Panc1 (cell line): ENCODE measurements around the gene FDPS. TPM values are rescaled to one million over a fixed set of nuclear protein-coding genes. Genes with fewer than 3 reads are reported as not detected.

Experiments
- ATAC-seq: fragments of 200-7000 bp; cut with Tn5 transposase; 2 replicates; pipeline ENCODE4 v1.9.1; 2020; ENCODE audit warnings: mild to moderate bottlenecking, moderate library complexity
- BruUV-seq: library from RNA; stranded (reverse); fragments of 400-500 nt; replicated peaks from 2 replicates; lab custom pipeline; 2021; lab: Mats Ljungman, UMichigan
- CTCF ChIA-PET: fragments of 300-600 bp; sonication (Branson Sonifier 250); formaldehyde crosslinking; loops from one replicate; lab custom pipeline; 2022; ENCODE audit warnings: antibody characterized with exemption; lab: Charles Lee
- POLR2A ChIA-PET: fragments of 300-600 bp; sonication (Branson Sonifier 250); formaldehyde crosslinking; loops from one replicate; lab custom pipeline; 2022; ENCODE audit warnings: antibody characterized with exemption; lab: Charles Lee
- DNase-seq: peaks from one replicate; pipeline ENCODE4 v3.0.0-alpha.2; 2010; ENCODE audit warnings: low read depth, low spot score
- H3K27ac ChIP-seq: 2 replicates; pipeline ENCODE4 v1.5.1; 2011; ENCODE audit warnings: mild to moderate bottlenecking, low read length, inconsistent platforms
- H3K27me3 ChIP-seq: fragments of 200-500 bp; sonication (Bioruptor generic); 2 replicates; pipeline ENCODE4 v1.6.0; 2014; ENCODE audit warnings: low read length, inconsistent platforms; ENCODE audit not compliant: control insufficient read depth, insufficient read depth
- H3K36me3 ChIP-seq: fragments of 200-500 bp; sonication (Bioruptor generic); 2 replicates; pipeline ENCODE4 v1.5.1; 2014; ENCODE audit warnings: inconsistent platforms, mild to moderate bottlenecking, low read length, moderate library complexity; ENCODE audit not compliant: control insufficient read depth, insufficient read depth
- H3K4me1 ChIP-seq: 2 replicates; pipeline ENCODE4 v1.5.1; 2011; ENCODE audit warnings: inconsistent platforms, mild to moderate bottlenecking, low read length, moderate library complexity; ENCODE audit not compliant: control insufficient read depth, insufficient read depth
- H3K4me3 ChIP-seq, 2 experiments: 2 replicates each; pipeline ENCODE4 v1.5.1; 2011 to 2012; ENCODE audit warnings: low read depth in 2 of 2, low read length in 2 of 2, mild to moderate bottlenecking in 2 of 2, inconsistent platforms in 1 of 2, moderate library complexity in 1 of 2
- H3K9me3 ChIP-seq: fragments of 200-500 bp; sonication (Bioruptor generic); 2 replicates; pipeline ENCODE4 v1.5.1; 2014; ENCODE audit warnings: low read depth, mild to moderate bottlenecking, inconsistent platforms, low read length, moderate library complexity; ENCODE audit not compliant: control insufficient read depth, insufficient read depth
- POLR2AphosphoS5 ChIP-seq: IDR thresholded peaks from 2 replicates; pipeline ENCODE4 v1.6.1; 2012; ENCODE audit warnings: mild to moderate bottlenecking, low read depth, low read length, moderate library complexity
- SIN3A ChIP-seq: IDR thresholded peaks from 2 replicates; pipeline ENCODE4 v1.6.1; 2012; ENCODE audit warnings: low read depth, mild to moderate bottlenecking, low read length, moderate library complexity, borderline replicate concordance; ENCODE audit not compliant: insufficient read depth
- TCF7L2 ChIP-seq: IDR thresholded peaks from 2 replicates; pipeline ENCODE4 v1.6.1; 2011; ENCODE audit warnings: mild to moderate bottlenecking, low read depth, low read length, inconsistent platforms
- in situ Hi-C: cut with HindIII; loops from 2 replicates; pipeline ENCODE4 v1.10.0; 2016; ENCODE audit warnings: low sequenced_read_pairs, low pct_unique_long_range_greater_than_20kb
- intact Hi-C: fragments of 100-400 bp; cut with micrococcal nuclease; formaldehyde crosslinking; loops from one replicate; pipeline ENCODE4 v1.10.0; 2022; ENCODE audit not compliant: unreplicated experiment
- total RNA-seq: library from RNA; stranded (reverse); gene quantifications from one replicate; pipeline ENCODE4 v1.2.1, GENCODE V29; 2021; ENCODE audit not compliant: unreplicated experiment
- TF ChIP-seq, protein P1 (sequence below), 2 experiments: IDR thresholded peaks; 2 replicates each; pipeline ENCODE4 v1.6.1; 2011 to 2012; ENCODE audit warnings: low read depth in 2 of 2, control low read depth in 1 of 2, low read length in 1 of 2, mild to moderate bottlenecking in 1 of 2, moderate library complexity in 1 of 2; ENCODE audit not compliant: insufficient read depth in 1 of 2
- TF ChIP-seq, protein P2 (sequence below): fragments of 450-650 bp; IDR thresholded peaks from 2 replicates; pipeline ENCODE4 v1.5.1; 2017; ENCODE audit warnings: mild to moderate bottlenecking

Gene FDPS
- total RNA-seq, 1 experiment from 2014 or later = 255 TPM

GRCh38 chr1:155284476-155284875 lies 24.2 kb upstream of the FDPS start:
- Histone ChIP-seq H3K27ac (no peak overlapping the region), H3K4me3 (no peak overlapping the region), H3K9me3 (no peaks in the 10 kb centered on the region), H3K27me3 (no peaks in the 10 kb centered on the region), H3K36me3 (no peaks in the 10 kb centered on the region), H3K4me1 (no peaks in the 10 kb centered on the region)
- intact Hi-C loops (no loop called here), in situ Hi-C loops (no loop called here)
- DNase-seq = no peak
- no peak for ATAC-seq
- BruUV-seq = no TSS peak
- TF ChIP-seq, protein P1, sequence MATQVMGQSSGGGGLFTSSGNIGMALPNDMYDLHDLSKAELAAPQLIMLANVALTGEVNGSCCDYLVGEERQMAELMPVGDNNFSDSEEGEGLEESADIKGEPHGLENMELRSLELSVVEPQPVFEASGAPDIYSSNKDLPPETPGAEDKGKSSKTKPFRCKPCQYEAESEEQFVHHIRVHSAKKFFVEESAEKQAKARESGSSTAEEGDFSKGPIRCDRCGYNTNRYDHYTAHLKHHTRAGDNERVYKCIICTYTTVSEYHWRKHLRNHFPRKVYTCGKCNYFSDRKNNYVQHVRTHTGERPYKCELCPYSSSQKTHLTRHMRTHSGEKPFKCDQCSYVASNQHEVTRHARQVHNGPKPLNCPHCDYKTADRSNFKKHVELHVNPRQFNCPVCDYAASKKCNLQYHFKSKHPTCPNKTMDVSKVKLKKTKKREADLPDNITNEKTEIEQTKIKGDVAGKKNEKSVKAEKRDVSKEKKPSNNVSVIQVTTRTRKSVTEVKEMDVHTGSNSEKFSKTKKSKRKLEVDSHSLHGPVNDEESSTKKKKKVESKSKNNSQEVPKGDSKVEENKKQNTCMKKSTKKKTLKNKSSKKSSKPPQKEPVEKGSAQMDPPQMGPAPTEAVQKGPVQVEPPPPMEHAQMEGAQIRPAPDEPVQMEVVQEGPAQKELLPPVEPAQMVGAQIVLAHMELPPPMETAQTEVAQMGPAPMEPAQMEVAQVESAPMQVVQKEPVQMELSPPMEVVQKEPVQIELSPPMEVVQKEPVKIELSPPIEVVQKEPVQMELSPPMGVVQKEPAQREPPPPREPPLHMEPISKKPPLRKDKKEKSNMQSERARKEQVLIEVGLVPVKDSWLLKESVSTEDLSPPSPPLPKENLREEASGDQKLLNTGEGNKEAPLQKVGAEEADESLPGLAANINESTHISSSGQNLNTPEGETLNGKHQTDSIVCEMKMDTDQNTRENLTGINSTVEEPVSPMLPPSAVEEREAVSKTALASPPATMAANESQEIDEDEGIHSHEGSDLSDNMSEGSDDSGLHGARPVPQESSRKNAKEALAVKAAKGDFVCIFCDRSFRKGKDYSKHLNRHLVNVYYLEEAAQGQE (IDR thresholded peaks at IDR 0.05; ENCODE audit: insufficient read depth in 1 of 2, low read depth in 2 of 2, low read length in 1 of 2) = no peak
- TF ChIP-seq TCF7L2 (no peak), SIN3A (no peak), POLR2AphosphoS5 (no peak)
- TF ChIP-seq, protein P2, sequence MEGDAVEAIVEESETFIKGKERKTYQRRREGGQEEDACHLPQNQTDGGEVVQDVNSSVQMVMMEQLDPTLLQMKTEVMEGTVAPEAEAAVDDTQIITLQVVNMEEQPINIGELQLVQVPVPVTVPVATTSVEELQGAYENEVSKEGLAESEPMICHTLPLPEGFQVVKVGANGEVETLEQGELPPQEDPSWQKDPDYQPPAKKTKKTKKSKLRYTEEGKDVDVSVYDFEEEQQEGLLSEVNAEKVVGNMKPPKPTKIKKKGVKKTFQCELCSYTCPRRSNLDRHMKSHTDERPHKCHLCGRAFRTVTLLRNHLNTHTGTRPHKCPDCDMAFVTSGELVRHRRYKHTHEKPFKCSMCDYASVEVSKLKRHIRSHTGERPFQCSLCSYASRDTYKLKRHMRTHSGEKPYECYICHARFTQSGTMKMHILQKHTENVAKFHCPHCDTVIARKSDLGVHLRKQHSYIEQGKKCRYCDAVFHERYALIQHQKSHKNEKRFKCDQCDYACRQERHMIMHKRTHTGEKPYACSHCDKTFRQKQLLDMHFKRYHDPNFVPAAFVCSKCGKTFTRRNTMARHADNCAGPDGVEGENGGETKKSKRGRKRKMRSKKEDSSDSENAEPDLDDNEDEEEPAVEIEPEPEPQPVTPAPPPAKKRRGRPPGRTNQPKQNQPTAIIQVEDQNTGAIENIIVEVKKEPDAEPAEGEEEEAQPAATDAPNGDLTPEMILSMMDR = no peak
- ChIA-PET POLR2A (no interaction called here), CTCF (no interaction called here)

DNA sequence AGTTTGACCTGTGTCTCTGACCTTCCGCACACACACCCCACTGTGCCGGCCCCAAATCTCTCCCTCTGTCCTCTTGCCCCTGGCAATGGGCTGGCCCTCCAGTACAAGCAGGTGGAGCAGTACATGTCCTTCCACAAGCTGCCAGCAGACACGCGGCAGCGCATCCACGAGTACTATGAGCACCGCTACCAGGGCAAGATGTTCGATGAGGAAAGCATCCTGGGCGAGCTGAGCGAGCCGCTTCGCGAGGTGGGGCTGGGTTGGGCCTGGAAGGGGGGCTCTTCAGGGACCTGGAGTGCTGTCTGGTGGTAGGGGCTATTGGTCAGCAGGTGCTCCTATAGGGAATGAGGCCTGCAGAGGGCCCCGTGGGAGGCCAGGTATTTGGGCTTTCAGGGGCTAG lies 23.6 kb upstream of the FDPS start:
- Histone ChIP-seq H3K4me1 (no peaks in the 10 kb centered on the region), H3K4me3 (no peak overlapping the region), H3K9me3 (no peaks in the 10 kb centered on the region), H3K27ac (no peak overlapping the region), H3K36me3 (no peaks in the 10 kb centered on the region), H3K27me3 (no peaks in the 10 kb centered on the region)
- ATAC-seq (no peak), DNase-seq (no peak)
- no TSS peak for BruUV-seq
- CTCF ChIA-PET = no interaction called here
- TF ChIP-seq, protein P1 (IDR thresholded peaks at IDR 0.05; ENCODE audit: insufficient read depth in 1 of 2, low read depth in 2 of 2, low read length in 1 of 2) = no peak
- TF ChIP-seq POLR2AphosphoS5 (no peak), SIN3A (no peak), TCF7L2 (no peak)
- POLR2A ChIA-PET = no interaction called here
- in situ Hi-C loops = no loop called here
- intact Hi-C loops = no loop called here
